ENCODE measurements around the gene CRYBG3. TPM values are rescaled to one million over a fixed set of nuclear protein-coding genes. Genes with fewer than 3 reads are reported as not detected.

Gene CRYBG3
- total RNA-seq, 1 donor from 2014 or later = 19.9 TPM

GRCh38 chr3:97934980-97935695 lies 113.3 kb downstream of the CRYBG3 start:
- no peak for TF ChIP-seq CTCF (IDR thresholded peaks at IDR 0.05; ENCODE audit: borderline replicate concordance)
- H3K27me3 ChIP-seq (ENCODE audit: low read depth) = no peaks in the 10 kb centered on the region
- H3K4me1 ChIP-seq = peaks cover 20% of the 10 kb centered on the region
- H3K9me3 ChIP-seq (replicated peaks) = peaks cover 5% of the 10 kb centered on the region
- intact Hi-C loops (cut with micrococcal nuclease) = loop anchor here (10.0 kb wide), 1 partner anchor 140 kb away; no protein-coding TSS in a partner anchor
- peaks cover 78% of the 10 kb centered on the region for H3K36me3 ChIP-seq
- H3K27ac ChIP-seq (replicated peaks) = no peak overlapping the region
- no peak overlapping the region for H3K4me3 ChIP-seq
- DNase-seq = no peak

GRCh38 chr3:97935842-97936241 lies 114.0 kb downstream of the CRYBG3 start:
- H3K4me3 ChIP-seq = no peak overlapping the region
- no peak overlapping the region for H3K27ac ChIP-seq (replicated peaks)
- TF ChIP-seq CTCF (IDR thresholded peaks at IDR 0.05; ENCODE audit: borderline replicate concordance) = no peak
- no peak for DNase-seq
- intact Hi-C loops (cut with micrococcal nuclease) = loop anchor here (10.0 kb wide), 1 partner anchor 141 kb away; no protein-coding TSS in a partner anchor
- peaks cover 19% of the 10 kb centered on the region for H3K4me1 ChIP-seq
- H3K9me3 ChIP-seq (replicated peaks) = no peaks in the 10 kb centered on the region
- no peaks in the 10 kb centered on the region for H3K27me3 ChIP-seq (ENCODE audit: low read depth)
- H3K36me3 ChIP-seq = peaks cover 76% of the 10 kb centered on the region

GRCh38 chr3:97937205-97937604 lies 115.4 kb downstream of the CRYBG3 start:
- DNase-seq = no peak
- no peak for TF ChIP-seq CTCF (IDR thresholded peaks at IDR 0.05; ENCODE audit: borderline replicate concordance)
- Histone ChIP-seq H3K9me3 (replicated peaks) (no peaks in the 10 kb centered on the region), H3K27ac (replicated peaks) (no peak overlapping the region), H3K36me3 (peaks cover 83% of the 10 kb centered on the region), H3K27me3 (ENCODE audit: low read depth) (no peaks in the 10 kb centered on the region), H3K4me3 (no peak overlapping the region), H3K4me1 (peaks cover 14% of the 10 kb centered on the region)
- intact Hi-C loops (cut with micrococcal nuclease) = loop anchor here (10.0 kb wide), 1 partner anchor 142 kb away; no protein-coding TSS in a partner anchor

- H3K27ac ChIP-seq (replicated peaks) = no peak overlapping the region
- no peak for TF ChIP-seq CTCF (IDR thresholded peaks at IDR 0.05; ENCODE audit: borderline replicate concordance)
- H3K9me3 ChIP-seq (replicated peaks) = no peaks in the 10 kb centered on the region
- intact Hi-C loops (cut with micrococcal nuclease) = loop anchor here (10.0 kb wide), 1 partner anchor 144 kb away; no protein-coding TSS in a partner anchor
- no peak overlapping the region for H3K4me3 ChIP-seq
- H3K27me3 ChIP-seq (ENCODE audit: low read depth) = no peaks in the 10 kb centered on the region
- peaks cover 93% of the 10 kb centered on the region for H3K36me3 ChIP-seq
- no peak for DNase-seq
- H3K4me1 ChIP-seq = peaks cover 1% of the 10 kb centered on the region
Measured at GRCh38 chr3:97938444-97938843, 116.6 kb downstream of the CRYBG3 start.

- Histone ChIP-seq H3K9me3 (replicated peaks) (no peaks in the 10 kb centered on the region), H3K27ac (replicated peaks) (no peak overlapping the region), H3K4me3 (no peak overlapping the region), H3K27me3 (ENCODE audit: low read depth) (no peaks in the 10 kb centered on the region), H3K36me3 (peaks cover 93% of the 10 kb centered on the region), H3K4me1 (no peaks in the 10 kb centered on the region)
- TF ChIP-seq CTCF (IDR thresholded peaks at IDR 0.05; ENCODE audit: borderline replicate concordance) = no peak
- no peak for DNase-seq
- intact Hi-C loops (cut with micrococcal nuclease) = loop anchor here (10.0 kb wide), 1 partner anchor 145 kb away; no protein-coding TSS in a partner anchor
Measured at GRCh38 chr3:97939401-97939800, 117.6 kb downstream of the CRYBG3 start.

Data from left ventricle myocardium inferior (tissue), 1 donor.